HG02852 (cell line): Measurements from ENCODE around the gene LRRC32.
"Not testable (repeated sequence)": the region's sequence is repeated elsewhere in the genome, so short reads cannot be mapped to it uniquely, and the experiment has no call there.

Experiments
- ATAC-seq: cut with Tn5 transposase; IDR thresholded peaks from one replicate; pipeline ENCODE4 v1.9.1; 2021; ENCODE audit warnings: mild to moderate bottlenecking, moderate library complexity; ENCODE audit not compliant: unreplicated experiment

The LRRC32 gene

GRCh38 chr11:76617553-76618265 is 52.8 kb downstream of the LRRC32 start:
- ATAC-seq = no peak

DNA sequence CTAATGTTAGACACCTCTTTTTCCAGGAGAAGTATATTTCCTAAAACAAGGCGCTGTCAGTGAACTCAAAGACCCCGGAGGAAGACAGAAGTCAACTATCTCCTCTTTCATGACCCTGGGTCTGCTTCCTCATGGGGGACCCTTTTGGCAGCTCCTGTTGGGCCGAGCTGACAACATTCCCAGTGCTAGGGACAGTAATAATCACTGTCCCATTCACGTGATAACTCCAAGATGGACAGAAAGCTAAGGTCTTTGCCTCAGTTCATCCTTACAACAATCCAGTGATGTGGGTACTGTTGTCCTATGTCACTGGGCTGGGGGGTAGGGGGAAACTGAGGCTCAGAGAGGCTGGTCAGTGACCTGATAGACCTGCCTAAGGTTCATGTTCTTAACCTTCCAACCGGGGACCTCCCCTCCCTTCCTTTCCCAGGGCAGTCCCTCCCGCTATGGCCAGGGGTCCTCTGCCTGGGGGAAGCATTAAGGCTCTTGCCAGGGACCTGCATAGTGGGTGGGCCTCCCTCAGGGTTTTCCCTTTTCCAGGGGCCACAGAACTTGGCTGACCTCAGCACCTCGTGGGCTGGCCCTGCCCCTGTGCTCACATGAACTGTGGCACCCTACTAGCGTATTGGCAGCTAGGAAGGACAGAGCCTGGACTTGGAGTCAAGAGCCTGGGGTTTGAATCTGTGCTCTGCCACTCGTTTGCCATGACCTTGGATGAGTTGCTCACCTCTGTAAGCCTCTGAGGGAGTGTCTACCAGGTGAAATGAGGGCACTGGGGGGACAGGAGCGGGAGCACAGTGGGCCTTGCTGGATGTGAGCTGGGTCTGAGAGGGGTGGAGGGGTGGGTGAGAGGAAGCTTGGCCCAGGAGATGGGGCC is 53.6 kb downstream of the LRRC32 start:
- no peak for ATAC-seq

DNA sequence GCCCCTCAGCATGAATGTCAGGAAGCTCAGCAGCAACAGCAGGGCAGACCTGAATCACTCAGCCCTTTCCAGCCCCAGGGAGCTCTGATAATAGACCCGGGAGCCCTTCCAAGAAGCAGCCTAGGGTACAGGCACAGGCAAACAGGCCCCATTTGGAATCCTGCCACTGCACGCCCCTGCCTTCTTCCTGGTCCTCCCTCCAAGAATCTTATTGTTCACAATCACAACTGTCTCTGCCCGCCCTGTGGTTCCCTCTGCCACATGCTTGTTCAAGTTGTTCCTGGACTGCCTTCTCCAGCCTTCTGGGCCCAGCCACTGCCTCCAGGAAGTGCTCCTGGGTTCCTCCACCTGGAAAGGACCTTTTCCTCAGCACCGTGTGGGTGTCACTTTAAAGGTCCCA is 54.6 kb downstream of the LRRC32 start:
- no peak for ATAC-seq

DNA sequence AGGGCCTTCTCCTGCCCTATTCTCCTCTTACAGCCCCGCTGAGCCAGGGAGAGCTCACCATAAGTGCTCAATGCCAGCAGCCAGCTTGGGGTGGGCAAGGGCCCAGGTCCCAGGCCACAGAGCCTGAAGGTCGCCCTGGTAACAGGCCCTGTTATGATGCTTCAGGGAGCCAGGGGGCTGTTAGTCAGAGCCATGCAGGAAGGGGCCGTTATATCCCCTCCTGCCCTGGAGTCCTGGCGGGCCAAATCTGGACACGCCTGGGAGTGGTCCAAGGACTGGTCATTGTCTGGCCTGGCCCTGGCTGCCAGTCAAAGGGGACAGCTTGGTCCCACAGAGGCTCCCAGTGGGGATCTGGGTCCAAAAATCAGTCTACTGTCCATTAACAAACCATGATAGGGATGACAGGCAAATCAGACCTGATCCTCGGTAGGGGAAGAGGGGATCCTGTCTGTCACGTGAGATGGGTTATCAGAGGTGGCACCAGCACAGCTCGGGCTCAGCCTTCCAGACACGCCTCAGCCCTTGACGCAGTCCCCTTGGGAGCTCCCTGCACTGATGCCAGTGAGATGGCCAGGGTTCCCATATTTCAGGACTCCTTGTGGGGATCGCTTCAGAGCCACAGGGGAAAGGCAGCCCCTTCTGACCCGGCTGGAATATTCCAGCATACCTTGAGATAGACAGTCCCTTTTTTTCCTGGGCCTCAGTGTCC is 55.9 kb downstream of the LRRC32 start:
- no peak for ATAC-seq

GRCh38 chr11:76613901-76614300 is 56.6 kb downstream of the LRRC32 start:
- no peak for ATAC-seq

DNA sequence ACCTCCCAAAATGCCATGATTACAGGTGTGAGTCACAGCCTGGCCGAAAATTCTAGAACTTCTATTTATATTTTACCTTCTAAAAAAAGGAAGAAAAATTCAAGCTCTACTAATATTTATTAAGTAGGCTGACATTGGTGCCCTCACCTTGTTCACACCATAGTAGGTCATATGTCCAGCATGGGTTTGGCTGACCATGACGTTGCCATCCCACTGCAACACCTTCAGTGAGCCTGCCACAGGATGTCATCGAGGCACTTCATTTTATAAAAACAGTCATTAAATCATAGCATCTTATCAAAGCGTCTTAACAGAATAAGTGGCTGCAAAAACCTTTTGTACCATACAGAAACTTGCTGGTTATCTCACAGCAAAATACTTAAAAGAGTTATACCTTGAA is 58.3 kb downstream of the LRRC32 start:
- ATAC-seq = no peak

DNA sequence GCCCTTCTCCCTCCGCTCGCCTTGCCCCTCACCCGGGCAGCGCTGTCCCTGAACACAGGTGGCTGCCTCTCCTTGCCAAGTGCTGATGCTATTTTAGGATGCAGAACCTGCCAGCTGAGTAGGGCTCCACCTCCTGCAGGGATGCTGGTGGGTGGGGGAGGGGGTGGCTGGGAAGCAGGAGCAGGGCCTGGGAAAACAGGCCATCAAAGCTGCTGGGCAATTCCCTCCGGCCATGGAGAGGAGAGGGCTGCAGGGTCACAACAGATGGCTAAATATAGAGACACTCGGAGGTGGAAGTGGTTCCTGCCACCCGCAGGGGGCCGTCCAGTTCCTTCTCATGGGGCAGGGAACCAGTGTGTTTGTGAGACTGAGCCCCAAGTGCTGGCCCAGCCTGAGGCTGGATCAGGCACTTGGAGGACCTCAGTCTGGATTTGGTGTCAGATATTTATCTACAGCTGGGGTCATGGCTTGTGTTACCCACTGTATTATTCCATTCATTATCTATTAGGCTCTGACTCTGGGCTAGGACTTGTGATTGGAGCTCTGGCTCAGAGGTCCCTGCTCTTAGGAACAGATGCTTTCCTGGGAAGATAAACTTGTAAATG is 59.6 kb downstream of the LRRC32 start:
- no peak for ATAC-seq

- no peak for ATAC-seq
Measured at GRCh38 chr11:76610371-76610770, 60.2 kb downstream of the LRRC32 start.

DNA sequence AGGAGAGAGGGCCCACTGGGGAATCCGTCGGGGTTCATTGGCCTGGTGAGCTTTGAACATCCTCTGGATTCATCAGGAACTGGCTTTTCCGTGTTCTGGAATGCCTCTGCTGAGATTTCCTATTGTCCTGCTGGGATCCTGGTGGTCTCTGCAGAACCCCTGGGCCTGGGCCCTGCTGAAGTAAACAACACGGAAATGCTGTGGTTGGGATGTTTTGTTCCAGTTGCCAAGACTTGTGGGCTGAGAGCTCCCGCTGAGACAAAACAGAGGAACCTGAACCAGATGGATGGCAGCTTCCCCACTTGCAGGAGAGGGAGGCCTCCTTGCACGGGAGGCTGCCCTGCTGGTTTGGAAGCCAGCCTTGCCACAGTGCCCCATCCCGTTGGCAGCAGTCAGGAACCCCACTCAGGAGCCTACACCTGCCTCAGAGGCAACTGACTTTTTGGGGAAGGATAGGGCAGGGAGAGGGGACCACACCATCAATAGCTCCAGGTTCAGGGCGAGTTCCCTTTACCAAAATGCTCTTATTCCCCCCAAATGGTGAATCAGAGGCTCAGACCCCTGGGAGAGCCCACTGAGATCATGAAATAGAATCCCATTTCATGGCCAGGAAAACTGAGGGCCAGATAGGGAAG is 60.7 kb downstream of the LRRC32 start:
- no peak for ATAC-seq

GRCh38 chr11:76608879-76609460 is 61.6 kb downstream of the LRRC32 start:
- not testable (repeated sequence) for ATAC-seq

DNA sequence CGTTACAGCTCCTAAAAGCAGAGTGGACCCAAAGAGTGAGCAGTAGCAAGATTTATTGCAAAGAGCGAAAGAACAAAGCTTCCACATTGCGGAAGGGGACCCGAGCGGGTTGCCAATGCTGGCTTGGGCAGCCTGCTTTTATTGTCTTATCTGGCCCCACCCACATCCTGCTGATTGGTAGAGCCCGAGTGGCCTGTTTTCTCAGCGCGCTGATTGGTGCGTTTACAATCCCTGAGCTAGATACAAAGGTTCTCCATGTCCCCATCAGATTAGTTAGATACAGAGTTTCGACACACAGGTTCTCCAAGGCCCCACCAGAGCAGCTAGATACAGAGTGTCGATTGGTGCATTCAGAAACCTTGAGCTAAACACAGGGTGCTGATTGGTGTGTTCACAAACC is 62.3 kb downstream of the LRRC32 start:
- ATAC-seq = not testable (repeated sequence)
